DMS53 (cell line): ENCODE data around the gene FHL2.
A peak's percentile ranks its signal among the peaks of the same experiment; 100 is the strongest.

ENCODE experiments used
- DNase-seq: peaks from one replicate; lab custom pipeline; 2025; lab: John Stamatoyannopoulos, UW

The FHL2 gene

GRCh38 chr2:105397025-105397722, 1.7 kb downstream of the FHL2 start:
- DNase-seq: peak; percentile 35

- peak; percentile 84 for DNase-seq
Measured at GRCh38 chr2:105396254-105397024, 2.4 kb downstream of the FHL2 start.

GRCh38 chr2:105395691-105396090, 3.2 kb downstream of the FHL2 start:
- DNase-seq: peak; percentile 20

- peak; percentile 33 for DNase-seq
Measured at GRCh38 chr2:105394951-105395611, 3.8 kb downstream of the FHL2 start.

- no peak for DNase-seq
Measured at GRCh38 chr2:105393373-105394055, 5.3 kb downstream of the FHL2 start.

GRCh38 chr2:105391763-105392662, 6.8 kb downstream of the FHL2 start:
- no peak for DNase-seq

- DNase-seq: no peak
Measured at GRCh38 chr2:105391058-105391627, 7.7 kb downstream of the FHL2 start.

- DNase-seq: no peak
Measured at GRCh38 chr2:105390454-105390853, 8.4 kb downstream of the FHL2 start.

GRCh38 chr2:105388971-105389381, 9.9 kb downstream of the FHL2 start:
- DNase-seq: no peak

- DNase-seq: peak; percentile 26
Measured at GRCh38 chr2:105387225-105387624, 11.6 kb downstream of the FHL2 start.

GRCh38 chr2:105385731-105386540, 12.9 kb downstream of the FHL2 start:
- peak; percentile 85 for DNase-seq

GRCh38 chr2:105384861-105385260, 14.0 kb downstream of the FHL2 start:
- no peak for DNase-seq

GRCh38 chr2:105384216-105384615, 14.6 kb downstream of the FHL2 start:
- DNase-seq: no peak

- no peak for DNase-seq
Measured at GRCh38 chr2:105383432-105384166, 15.3 kb downstream of the FHL2 start.

GRCh38 chr2:105382177-105382576, 16.7 kb downstream of the FHL2 start:
- no peak for DNase-seq

GRCh38 chr2:105381101-105381668, 17.7 kb downstream of the FHL2 start:
- DNase-seq: no peak

- no peak for DNase-seq
Measured at GRCh38 chr2:105380432-105381100, 18.3 kb downstream of the FHL2 start.

GRCh38 chr2:105379741-105380186, 19.1 kb downstream of the FHL2 start:
- no peak for DNase-seq
